Effector CD8-positive, alpha-beta T cell (primary cell): Measurements from ENCODE around the gene BEST1.
"Not testable (repeated sequence)": the region's sequence is repeated elsewhere in the genome, so short reads cannot be mapped to it uniquely, and the experiment has no call there.

Experiments
- DNase-seq: peaks from one replicate; lab custom pipeline; 2025; lab: John Stamatoyannopoulos, UW

BEST1 gene

GRCh38 chr11:61978703-61979661, 28.8 kb downstream of the BEST1 start:
- DNase-seq, result no peak

GRCh38 chr11:61980783-61981541, 30.8 kb downstream of the BEST1 start:
- DNase-seq, result no peak

GRCh38 chr11:61983419-61983818, 33.3 kb downstream of the BEST1 start:
- DNase-seq, result no peak

- DNase-seq, result no peak
These were observed 35.7 kb downstream of the BEST1 start for GRCh38 chr11:61985869-61986268.

GRCh38 chr11:61994981-61995380, 44.8 kb downstream of the BEST1 start:
- DNase-seq, result no peak

GRCh38 chr11:61996933-61997332, 46.8 kb downstream of the BEST1 start:
- no peak for DNase-seq

GRCh38 chr11:61999141-61999975, 49.2 kb downstream of the BEST1 start:
- DNase-seq, result no peak

- no peak for DNase-seq
These were observed 50.6 kb downstream of the BEST1 start for GRCh38 chr11:62000539-62001446.

- DNase-seq, result no peak
These were observed 51.5 kb downstream of the BEST1 start for GRCh38 chr11:62001450-62002191.

GRCh38 chr11:62002283-62002682, 52.1 kb downstream of the BEST1 start:
- DNase-seq, result not testable (repeated sequence)

GRCh38 chr11:62004473-62004872, 54.3 kb downstream of the BEST1 start:
- DNase-seq, result no peak

- DNase-seq, result no peak
These were observed 58.0 kb downstream of the BEST1 start for GRCh38 chr11:62008193-62008592.

GRCh38 chr11:62010935-62011528, 60.9 kb downstream of the BEST1 start:
- no peak for DNase-seq

- no peak for DNase-seq
These were observed 61.7 kb downstream of the BEST1 start for GRCh38 chr11:62011881-62012280.

GRCh38 chr11:62012451-62012831, 62.3 kb downstream of the BEST1 start:
- no peak for DNase-seq

GRCh38 chr11:62012832-62013461, 62.8 kb downstream of the BEST1 start:
- DNase-seq, result no peak
